ENCODE results near the gene ZBTB22.

ZBTB22 gene

DNA sequence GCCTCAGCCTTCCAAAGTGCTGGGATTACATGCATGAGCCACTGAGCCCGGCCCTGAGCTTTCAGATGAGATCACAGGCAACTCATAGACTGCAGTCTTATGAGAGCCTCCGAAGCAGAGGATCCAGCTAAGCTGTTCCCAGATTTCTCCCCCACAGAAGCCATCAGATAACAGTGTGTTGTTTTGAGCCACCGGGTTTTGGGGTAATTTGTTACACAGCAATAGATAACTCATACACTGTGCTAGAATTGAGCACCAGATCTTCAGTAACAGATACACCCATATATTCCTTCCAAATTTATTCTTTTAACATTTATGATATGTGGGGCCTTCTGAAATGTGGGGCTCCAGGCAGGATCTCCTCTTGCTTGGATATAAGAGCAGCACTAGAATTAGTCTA, 19.0 kb upstream of the ZBTB22 start:
- H2AFZ ChIP-seq (ENCODE audit: low read depth) = no peak overlapping the region

DNA sequence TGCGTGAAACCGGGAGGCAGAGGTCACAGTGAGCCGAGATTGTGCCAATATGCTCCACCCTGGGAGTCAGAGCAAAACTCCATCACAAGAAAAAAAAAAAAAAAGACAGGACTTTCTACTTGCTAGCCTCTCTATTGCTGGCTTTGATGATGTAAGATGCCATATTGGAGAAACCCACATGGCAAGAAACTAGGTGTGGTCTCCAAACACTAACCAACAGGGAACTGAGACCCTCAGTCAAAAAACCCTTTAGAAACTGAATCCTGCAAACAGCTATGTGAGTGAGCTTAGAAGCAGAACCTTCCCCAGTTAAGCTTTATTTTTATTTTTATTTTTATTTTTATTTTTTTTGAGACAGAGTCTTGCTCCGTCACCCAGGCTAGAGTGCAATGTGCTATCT, 18.4 kb upstream of the ZBTB22 start:
- Histone ChIP-seq H2AFZ (ENCODE audit: low read depth) (no peak overlapping the region), H3K27ac (no peak overlapping the region), H4K20me1 (ENCODE audit: insufficient read depth) (no peaks in the 10 kb centered on the region), H3K4me1 (ENCODE audit: low read depth, poor library complexity, severe bottlenecking) (peaks cover 4% of the 10 kb centered on the region), H3K4me3 (IDR thresholded peaks at IDR 0.05; ENCODE audit: insufficient read depth, low read depth, low read length) (no peak overlapping the region), H3K4me2 (no peak overlapping the region), H3K36me3 (ENCODE audit: insufficient read depth) (no peaks in the 10 kb centered on the region), H3K79me2 (ENCODE audit: insufficient read depth, low read depth) (no peaks in the 10 kb centered on the region), H3K9ac (no peak overlapping the region), H3K27me3 (ENCODE audit: insufficient read depth, low read depth) (no peaks in the 10 kb centered on the region; the same call in 1 of the 2 replicates)
- TF ChIP-seq, protein P1, sequence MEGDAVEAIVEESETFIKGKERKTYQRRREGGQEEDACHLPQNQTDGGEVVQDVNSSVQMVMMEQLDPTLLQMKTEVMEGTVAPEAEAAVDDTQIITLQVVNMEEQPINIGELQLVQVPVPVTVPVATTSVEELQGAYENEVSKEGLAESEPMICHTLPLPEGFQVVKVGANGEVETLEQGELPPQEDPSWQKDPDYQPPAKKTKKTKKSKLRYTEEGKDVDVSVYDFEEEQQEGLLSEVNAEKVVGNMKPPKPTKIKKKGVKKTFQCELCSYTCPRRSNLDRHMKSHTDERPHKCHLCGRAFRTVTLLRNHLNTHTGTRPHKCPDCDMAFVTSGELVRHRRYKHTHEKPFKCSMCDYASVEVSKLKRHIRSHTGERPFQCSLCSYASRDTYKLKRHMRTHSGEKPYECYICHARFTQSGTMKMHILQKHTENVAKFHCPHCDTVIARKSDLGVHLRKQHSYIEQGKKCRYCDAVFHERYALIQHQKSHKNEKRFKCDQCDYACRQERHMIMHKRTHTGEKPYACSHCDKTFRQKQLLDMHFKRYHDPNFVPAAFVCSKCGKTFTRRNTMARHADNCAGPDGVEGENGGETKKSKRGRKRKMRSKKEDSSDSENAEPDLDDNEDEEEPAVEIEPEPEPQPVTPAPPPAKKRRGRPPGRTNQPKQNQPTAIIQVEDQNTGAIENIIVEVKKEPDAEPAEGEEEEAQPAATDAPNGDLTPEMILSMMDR (conservative IDR thresholded peaks at IDR 0.05; ENCODE audit: low read depth, low read length) = no peak

More for the DNA sequence above, 19.0 kb upstream of the ZBTB22 start:
- no peaks in the 10 kb centered on the region for H4K20me1 ChIP-seq (ENCODE audit: insufficient read depth)
- H3K79me2 ChIP-seq (ENCODE audit: insufficient read depth, low read depth) = no peaks in the 10 kb centered on the region
- no peak overlapping the region for H3K4me3 ChIP-seq (IDR thresholded peaks at IDR 0.05; ENCODE audit: insufficient read depth, low read depth, low read length)
- H3K4me2 ChIP-seq = no peak overlapping the region
- H3K36me3 ChIP-seq (ENCODE audit: insufficient read depth) = no peaks in the 10 kb centered on the region
- no peak overlapping the region for H3K9ac ChIP-seq
- TF ChIP-seq, protein P1 (conservative IDR thresholded peaks at IDR 0.05; ENCODE audit: low read depth, low read length) = no peak
- peaks cover 4% of the 10 kb centered on the region for H3K4me1 ChIP-seq (ENCODE audit: low read depth, poor library complexity, severe bottlenecking)
- H3K27me3 ChIP-seq (ENCODE audit: insufficient read depth, low read depth) = no peaks in the 10 kb centered on the region; the same call in 1 of the 2 replicates
- no peak overlapping the region for H3K27ac ChIP-seq

DNA sequence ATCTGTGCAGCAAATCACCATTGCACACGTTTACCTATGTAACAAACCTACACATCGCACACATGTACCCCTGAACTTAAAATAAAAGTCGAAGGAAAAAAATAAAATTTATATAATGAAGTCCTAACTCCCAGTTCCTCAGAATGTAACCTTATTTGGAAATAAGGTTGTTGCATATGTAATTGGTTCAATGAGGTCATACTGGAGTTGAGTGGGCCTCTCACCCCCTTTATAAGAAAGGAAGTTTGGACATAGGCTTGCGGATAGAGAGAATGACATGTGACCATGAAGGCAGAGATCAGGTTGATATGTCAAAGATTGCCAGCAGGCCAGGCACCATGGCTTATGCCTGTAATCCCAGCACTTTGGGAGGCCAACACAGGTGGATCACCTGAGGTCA, 16.1 kb upstream of the ZBTB22 start:
- Histone ChIP-seq H3K36me3 (ENCODE audit: insufficient read depth) (no peaks in the 10 kb centered on the region), H4K20me1 (ENCODE audit: insufficient read depth) (no peaks in the 10 kb centered on the region), H3K79me2 (ENCODE audit: insufficient read depth, low read depth) (no peaks in the 10 kb centered on the region), H3K27me3 (ENCODE audit: insufficient read depth, low read depth) (no peaks in the 10 kb centered on the region; the same call in 1 of the 2 replicates), H3K4me3 (IDR thresholded peaks at IDR 0.05; ENCODE audit: insufficient read depth, low read depth, low read length) (no peak overlapping the region), H3K9ac (no peak overlapping the region), H3K4me2 (no peak overlapping the region), H3K27ac (no peak overlapping the region), H3K4me1 (ENCODE audit: low read depth, poor library complexity, severe bottlenecking) (no peaks in the 10 kb centered on the region), H2AFZ (ENCODE audit: low read depth) (no peak overlapping the region)
- TF ChIP-seq, protein P1 (conservative IDR thresholded peaks at IDR 0.05; ENCODE audit: low read depth, low read length) = no peak

DNA sequence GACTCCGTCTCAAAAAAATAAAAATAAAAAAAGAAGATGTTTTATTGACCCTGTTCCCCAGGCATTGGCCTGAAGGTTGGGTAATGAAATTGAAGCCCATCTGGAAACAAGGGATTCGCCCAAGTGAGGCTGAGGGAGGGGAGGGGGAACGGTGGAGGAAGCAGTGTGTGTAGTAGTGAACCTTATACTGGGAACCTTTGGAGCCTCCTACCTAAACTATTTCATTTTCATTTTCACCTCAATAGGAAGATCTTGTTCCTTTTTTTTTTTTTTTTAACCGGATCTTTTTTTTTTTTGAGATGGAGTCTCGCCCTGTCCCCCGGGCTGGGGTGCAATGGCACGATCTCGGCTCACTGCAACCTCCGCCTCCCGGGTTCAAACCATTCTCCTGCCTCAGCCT, 13.2 kb upstream of the ZBTB22 start:
- Histone ChIP-seq H3K27ac (no peak overlapping the region), H3K79me2 (ENCODE audit: insufficient read depth, low read depth) (no peaks in the 10 kb centered on the region), H3K4me1 (ENCODE audit: low read depth, poor library complexity, severe bottlenecking) (no peaks in the 10 kb centered on the region), H3K4me2 (no peak overlapping the region), H3K27me3 (ENCODE audit: insufficient read depth, low read depth) (no peaks in the 10 kb centered on the region), H3K9ac (no peak overlapping the region), H4K20me1 (ENCODE audit: insufficient read depth) (no peaks in the 10 kb centered on the region), H2AFZ (ENCODE audit: low read depth) (no peak overlapping the region), H3K4me3 (IDR thresholded peaks at IDR 0.05; ENCODE audit: insufficient read depth, low read depth, low read length) (no peak overlapping the region), H3K36me3 (ENCODE audit: insufficient read depth) (no peaks in the 10 kb centered on the region)
- TF ChIP-seq, protein P1 (conservative IDR thresholded peaks at IDR 0.05; ENCODE audit: low read depth, low read length) = no peak

Data from KMS-11 (cell line).